Measurements from ENCODE around the gene SSNA1. TPM values are rescaled to one million over a fixed set of nuclear protein-coding genes. Genes with fewer than 3 reads are reported as not detected.

The SSNA1 gene
- total RNA-seq, 2 experiments from 2014 or later: 53.3 to 58.4 TPM

DNA sequence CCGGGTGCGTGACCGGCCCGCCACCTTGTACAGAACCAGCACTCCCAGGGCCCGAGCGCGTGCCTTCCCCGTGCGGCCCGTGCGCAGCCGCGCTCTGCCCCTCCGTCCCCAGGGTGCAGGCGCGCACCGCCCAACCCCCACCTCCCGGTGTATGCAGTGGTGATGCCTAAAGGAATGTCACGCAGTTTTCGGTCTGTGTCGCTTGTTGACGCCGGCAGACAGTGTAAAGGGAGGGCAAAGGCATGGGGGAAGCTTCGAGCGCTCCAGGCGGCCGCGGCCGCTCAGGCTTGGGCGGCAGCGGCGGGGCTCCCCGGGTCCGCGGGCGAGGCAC lies 19.9 kb upstream of the SSNA1 start:
- no peaks in the 10 kb centered on the region for H3K9me3 Mint-ChIP-seq
- intact Hi-C loops (cut with micrococcal nuclease): no loop called here
- no peak overlapping the region for H3K27ac Mint-ChIP-seq
- POLR2A ChIA-PET: interaction anchor here (0.7 to 1.6 kb wide), 3 partner anchors 8 to 21 kb away, joined by 3 to 4 read pairs (median 3); no protein-coding TSS in a partner anchor
- peaks cover 29% of the 10 kb centered on the region for H3K27me3 Mint-ChIP-seq
- TF ChIP-seq CTCF (IDR thresholded peaks at IDR 0.05): no peak
- no peak overlapping the region for H3K4me3 Mint-ChIP-seq
- no peaks in the 10 kb centered on the region for H3K36me3 Mint-ChIP-seq (ENCODE audit: low read depth)
- peak; percentile 31 for ATAC-seq
- DNase-seq: no peak
- CTCF ChIA-PET: interaction anchor here (1.0 to 1.3 kb wide), 2 partner anchors 40 to 54 kb away, joined by 3 to 4 read pairs; partner anchors contain the start of gene RNF208
- H3K4me1 Mint-ChIP-seq (ENCODE audit: low read depth): peaks cover 6% of the 10 kb centered on the region

- TF ChIP-seq CTCF (IDR thresholded peaks at IDR 0.05): no peak
- Mint-ChIP-seq H3K9me3 (no peaks in the 10 kb centered on the region), H3K27me3 (peaks cover 27% of the 10 kb centered on the region), H3K4me1 (ENCODE audit: low read depth) (peaks cover 9% of the 10 kb centered on the region), H3K27ac (no peak overlapping the region), H3K4me3 (peak overlapping the region; percentile 35), H3K36me3 (ENCODE audit: low read depth) (no peaks in the 10 kb centered on the region)
- DNase-seq: no peak
- intact Hi-C loops (cut with micrococcal nuclease): no loop called here
- ChIA-PET CTCF (interaction anchor here (0.9 to 1.3 kb wide), 3 partner anchors 9 to 53 kb away, joined by 3 to 4 read pairs (median 3); partner anchors contain the start of gene RNF208), POLR2A (interaction anchor here (0.5 to 1.6 kb wide), 4 partner anchors 12 to 177 kb away, joined by 3 to 4 read pairs (median 4); partner anchors contain the start of gene PAXX)
- peak; percentile 31 for ATAC-seq
Measured at GRCh38 chr9:137168904-137169856, 19.3 kb upstream of the SSNA1 start.

DNA sequence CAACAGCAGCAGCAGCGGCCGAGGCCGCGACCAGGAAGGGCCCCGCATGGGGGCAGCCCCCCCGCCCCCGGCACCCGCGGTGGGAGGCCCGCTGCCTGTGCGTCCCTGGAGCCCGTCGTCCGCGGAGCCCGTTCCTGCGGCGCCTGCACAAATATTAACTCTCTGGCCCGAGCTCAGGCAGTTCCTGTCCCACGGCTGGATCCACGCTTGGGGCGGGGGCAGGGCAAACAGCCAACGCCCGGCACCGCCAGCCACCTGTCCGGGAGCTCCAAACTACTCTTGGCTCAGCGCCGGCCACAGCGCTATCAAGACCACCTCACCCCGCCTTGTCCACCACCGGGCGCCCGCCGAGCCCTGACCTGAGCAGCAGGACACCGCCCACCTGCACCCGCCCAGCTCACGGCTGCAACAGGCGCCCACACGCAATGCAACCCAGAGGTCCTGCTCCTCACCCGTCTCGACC lies 18.5 kb upstream of the SSNA1 start, which contains the start of gene LRRC26:
Gene LRRC26 (minus strand): TSS at position 156 of the 463 bp plus-strand sequence. CDS start 108 bp downstream, at position 48.
- DNase-seq (no peak), ATAC-seq (no peak)
- TF ChIP-seq CTCF (IDR thresholded peaks at IDR 0.05): no peak
- H3K27ac Mint-ChIP-seq: no peak within 1 kb of the TSS
- intact Hi-C loops (cut with micrococcal nuclease): loop anchor here (10.0 kb wide), 1 partner anchor 45 kb away; no protein-coding TSS in a partner anchor
- no peaks in the 10 kb centered on the region for H3K9me3 Mint-ChIP-seq
- peak within 1 kb of the TSS; percentile 35 for H3K4me3 Mint-ChIP-seq
- ChIA-PET POLR2A (interaction anchor here (0.5 to 2.2 kb wide), 3 partner anchors 11 to 178 kb away, joined by 3 to 7 read pairs (median 3); partner anchors contain the start of gene PAXX), CTCF (interaction anchor here (0.9 to 1.3 kb wide), 2 partner anchors 8 to 41 kb away, joined by 3 to 4 read pairs; no protein-coding TSS in a partner anchor)
- peaks cover 24% of the 10 kb centered on the region for H3K27me3 Mint-ChIP-seq
- peaks cover 9% of the 10 kb centered on the region for H3K4me1 Mint-ChIP-seq (ENCODE audit: low read depth)
- no peaks in the 10 kb centered on the region for H3K36me3 Mint-ChIP-seq (ENCODE audit: low read depth)

DNA sequence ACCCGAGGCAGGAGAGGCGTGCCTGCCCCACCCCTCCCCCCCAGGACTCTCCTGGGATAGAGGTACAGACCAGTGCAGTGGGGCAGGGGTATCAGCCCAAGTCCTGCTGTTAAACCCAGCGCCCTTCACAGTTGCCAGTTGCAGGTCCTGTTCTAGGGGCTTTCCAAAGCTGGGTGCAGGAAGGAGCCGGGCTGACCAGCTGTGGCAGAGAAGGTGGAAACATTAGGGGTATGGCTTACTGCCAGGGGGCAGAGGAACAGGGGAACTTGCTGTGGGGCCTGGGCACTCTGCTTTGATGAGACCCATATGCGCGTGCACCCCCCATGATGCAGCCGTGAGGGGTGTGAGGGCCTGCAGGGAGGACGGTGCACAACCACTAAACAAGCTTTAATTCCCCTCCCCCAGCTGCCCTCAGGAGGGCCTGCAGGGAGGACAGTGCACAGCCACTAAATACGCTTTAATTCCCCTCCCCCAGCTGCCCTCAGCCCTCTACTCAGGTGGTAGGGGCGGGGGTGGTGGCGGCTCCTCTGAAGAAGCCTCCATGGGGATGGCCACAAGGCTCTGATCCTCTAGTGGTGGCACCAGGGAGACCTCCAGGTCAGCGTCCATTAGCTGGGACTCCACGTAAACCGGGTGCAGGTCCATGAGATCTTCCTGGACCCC lies 17.9 kb upstream of the SSNA1 start:
- DNase-seq: no peak
- no peaks in the 10 kb centered on the region for H3K36me3 Mint-ChIP-seq (ENCODE audit: low read depth)
- POLR2A ChIA-PET: interaction anchor here (2.2 to 2.5 kb wide), 2 partner anchors 10 to 11 kb away, joined by 6 to 7 read pairs; no protein-coding TSS in a partner anchor

More for the DNA sequence above, 17.9 kb upstream of the SSNA1 start:
- Mint-ChIP-seq H3K27ac (no peak overlapping the region), H3K27me3 (peaks cover 20% of the 10 kb centered on the region), H3K9me3 (no peaks in the 10 kb centered on the region), H3K4me1 (ENCODE audit: low read depth) (peaks cover 9% of the 10 kb centered on the region), H3K4me3 (no peak overlapping the region)
- intact Hi-C loops (cut with micrococcal nuclease): loop anchor here (10.0 kb wide), 1 partner anchor 46 kb away; no protein-coding TSS in a partner anchor
- CTCF ChIA-PET: interaction anchor here (0.9 to 1.5 kb wide), 2 partner anchors 8 to 66 kb away, joined by 3 to 4 read pairs; no protein-coding TSS in a partner anchor
- no peak for TF ChIP-seq CTCF (IDR thresholded peaks at IDR 0.05)
- no peak for ATAC-seq

All from activated CD8-positive, alpha-beta T cell treated with anti-CD3 and anti-CD28 coated beads for 36 hours (primary cell).